Ishikawa (cell line): ENCODE data around the gene RASD1.

Source experiments
- CEBPB ChIP-seq: IDR thresholded peaks from 2 replicates; pipeline ENCODE4 v1.6.1; 2012
- CREB1 ChIP-seq: IDR thresholded peaks from 2 replicates; pipeline ENCODE4 v1.6.1; 2012; ENCODE audit warnings: low read depth
- EGR1 ChIP-seq: IDR thresholded peaks from 2 replicates; pipeline ENCODE4 v1.6.1; 2012
- EP300 ChIP-seq: IDR thresholded peaks from 2 replicates; pipeline ENCODE4 v1.6.1; 2012; ENCODE audit warnings: borderline replicate concordance
- FOXM1 ChIP-seq: IDR thresholded peaks from 2 replicates; pipeline ENCODE4 v1.6.1; 2012; ENCODE audit warnings: low read depth, borderline replicate concordance
- NFIC ChIP-seq: IDR thresholded peaks from 2 replicates; pipeline ENCODE4 v1.6.1; 2012
- RAD21 ChIP-seq: IDR thresholded peaks from 2 replicates; pipeline ENCODE4 v1.6.1; 2012; ENCODE audit warnings: low read depth
- TAF1 ChIP-seq: IDR thresholded peaks from 2 replicates; pipeline ENCODE4 v1.6.1; 2012; ENCODE audit warnings: low read depth, mild to moderate bottlenecking
- TCF12 ChIP-seq: IDR thresholded peaks from 2 replicates; pipeline ENCODE4 v1.6.1; 2012; ENCODE audit warnings: low read depth
- TEAD4 ChIP-seq: IDR thresholded peaks from 2 replicates; pipeline ENCODE4 v1.6.1; 2012
- YY1 ChIP-seq: IDR thresholded peaks from 2 replicates; pipeline ENCODE4 v1.6.1; 2012; ENCODE audit warnings: low read depth
- ZBTB7A ChIP-seq: IDR thresholded peaks from 2 replicates; pipeline ENCODE4 v1.6.1; 2012; ENCODE audit warnings: low read depth
- TF ChIP-seq, protein P1 (sequence below): IDR thresholded peaks from 2 replicates; pipeline ENCODE4 v1.6.1; 2012
- TF ChIP-seq, protein P2 (sequence below): IDR thresholded peaks from 2 replicates; pipeline ENCODE4 v1.6.1; 2012; ENCODE audit warnings: low read depth, mild to moderate bottlenecking
- TF ChIP-seq, protein P3 (sequence below): IDR thresholded peaks from 2 replicates; pipeline ENCODE4 v1.6.1; 2012

RASD1 gene

DNA sequence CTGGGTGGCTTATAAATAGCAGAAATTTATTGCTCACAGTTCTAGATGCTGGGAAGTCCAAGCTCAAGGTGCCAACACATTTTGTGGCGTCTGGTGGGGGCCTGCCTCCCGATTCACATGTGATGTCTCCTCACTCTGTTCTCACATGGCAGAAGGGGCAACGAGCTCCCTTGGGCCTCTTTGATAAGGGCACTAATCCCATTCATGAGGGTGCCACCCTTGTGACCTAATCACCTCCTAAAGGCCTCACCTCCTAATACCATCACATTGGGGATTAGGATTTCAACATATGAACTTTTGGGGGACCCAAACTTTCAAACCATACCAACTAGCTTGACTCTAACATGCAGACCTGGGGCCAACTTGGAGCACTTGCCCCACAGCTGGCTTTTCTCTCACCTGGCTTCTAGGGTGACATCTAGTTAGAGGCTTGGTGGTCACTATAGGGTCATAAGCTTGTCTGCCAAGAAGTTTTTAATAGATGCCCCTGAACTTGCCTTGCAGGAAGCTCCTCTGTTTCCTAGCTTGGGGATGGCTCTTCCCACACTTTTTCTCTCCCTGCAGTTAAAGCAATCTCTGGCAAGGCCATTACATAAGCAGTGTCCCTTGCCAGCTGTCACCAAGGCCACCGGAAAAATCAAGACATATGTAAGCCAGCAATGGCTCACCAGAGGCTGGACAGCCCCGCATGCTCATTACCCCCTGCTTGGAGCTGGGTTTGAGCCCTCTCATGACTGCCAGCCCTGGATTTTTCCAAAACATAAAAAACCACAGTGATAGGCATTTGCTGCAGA lies 27.8 kb downstream of the RASD1 start:
- TF ChIP-seq, protein P1, sequence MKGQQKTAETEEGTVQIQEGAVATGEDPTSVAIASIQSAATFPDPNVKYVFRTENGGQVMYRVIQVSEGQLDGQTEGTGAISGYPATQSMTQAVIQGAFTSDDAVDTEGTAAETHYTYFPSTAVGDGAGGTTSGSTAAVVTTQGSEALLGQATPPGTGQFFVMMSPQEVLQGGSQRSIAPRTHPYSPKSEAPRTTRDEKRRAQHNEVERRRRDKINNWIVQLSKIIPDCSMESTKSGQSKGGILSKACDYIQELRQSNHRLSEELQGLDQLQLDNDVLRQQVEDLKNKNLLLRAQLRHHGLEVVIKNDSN = no peak
- TF ChIP-seq EGR1 = no peak
- no peak for TF ChIP-seq CEBPB
- no peak for TF ChIP-seq TAF1
- TF ChIP-seq FOXM1 = no peak
- no peak for TF ChIP-seq YY1
- TF ChIP-seq RAD21 = no peak
- no peak for TF ChIP-seq TEAD4
- no peak for TF ChIP-seq TCF12
- TF ChIP-seq EP300 = no peak
- TF ChIP-seq ZBTB7A = no peak
- TF ChIP-seq, protein P2, sequence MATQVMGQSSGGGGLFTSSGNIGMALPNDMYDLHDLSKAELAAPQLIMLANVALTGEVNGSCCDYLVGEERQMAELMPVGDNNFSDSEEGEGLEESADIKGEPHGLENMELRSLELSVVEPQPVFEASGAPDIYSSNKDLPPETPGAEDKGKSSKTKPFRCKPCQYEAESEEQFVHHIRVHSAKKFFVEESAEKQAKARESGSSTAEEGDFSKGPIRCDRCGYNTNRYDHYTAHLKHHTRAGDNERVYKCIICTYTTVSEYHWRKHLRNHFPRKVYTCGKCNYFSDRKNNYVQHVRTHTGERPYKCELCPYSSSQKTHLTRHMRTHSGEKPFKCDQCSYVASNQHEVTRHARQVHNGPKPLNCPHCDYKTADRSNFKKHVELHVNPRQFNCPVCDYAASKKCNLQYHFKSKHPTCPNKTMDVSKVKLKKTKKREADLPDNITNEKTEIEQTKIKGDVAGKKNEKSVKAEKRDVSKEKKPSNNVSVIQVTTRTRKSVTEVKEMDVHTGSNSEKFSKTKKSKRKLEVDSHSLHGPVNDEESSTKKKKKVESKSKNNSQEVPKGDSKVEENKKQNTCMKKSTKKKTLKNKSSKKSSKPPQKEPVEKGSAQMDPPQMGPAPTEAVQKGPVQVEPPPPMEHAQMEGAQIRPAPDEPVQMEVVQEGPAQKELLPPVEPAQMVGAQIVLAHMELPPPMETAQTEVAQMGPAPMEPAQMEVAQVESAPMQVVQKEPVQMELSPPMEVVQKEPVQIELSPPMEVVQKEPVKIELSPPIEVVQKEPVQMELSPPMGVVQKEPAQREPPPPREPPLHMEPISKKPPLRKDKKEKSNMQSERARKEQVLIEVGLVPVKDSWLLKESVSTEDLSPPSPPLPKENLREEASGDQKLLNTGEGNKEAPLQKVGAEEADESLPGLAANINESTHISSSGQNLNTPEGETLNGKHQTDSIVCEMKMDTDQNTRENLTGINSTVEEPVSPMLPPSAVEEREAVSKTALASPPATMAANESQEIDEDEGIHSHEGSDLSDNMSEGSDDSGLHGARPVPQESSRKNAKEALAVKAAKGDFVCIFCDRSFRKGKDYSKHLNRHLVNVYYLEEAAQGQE = no peak
- TF ChIP-seq CREB1 = no peak
- TF ChIP-seq, protein P3, sequence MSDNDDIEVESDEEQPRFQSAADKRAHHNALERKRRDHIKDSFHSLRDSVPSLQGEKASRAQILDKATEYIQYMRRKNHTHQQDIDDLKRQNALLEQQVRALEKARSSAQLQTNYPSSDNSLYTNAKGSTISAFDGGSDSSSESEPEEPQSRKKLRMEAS = no peak

DNA sequence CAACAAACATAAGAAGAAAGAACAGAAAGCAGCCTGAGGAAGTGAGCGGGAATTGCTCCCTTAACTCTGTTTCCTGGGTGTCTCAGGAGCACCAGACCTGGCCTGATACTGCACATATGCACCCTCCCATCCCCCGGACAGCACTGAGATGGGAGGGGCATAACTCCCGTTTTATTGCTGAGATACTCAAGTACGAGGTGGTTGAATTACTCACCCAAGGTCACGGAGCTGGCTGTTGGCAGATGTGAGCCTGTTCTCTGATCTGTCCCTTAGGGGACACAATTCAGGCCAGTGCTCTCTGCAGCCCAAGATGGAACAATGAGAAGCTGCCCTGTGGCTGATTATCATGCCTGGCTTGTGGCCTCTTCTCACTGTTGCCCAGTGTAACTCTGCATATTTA lies 28.5 kb downstream of the RASD1 start:
- TF ChIP-seq EP300 (no peak), YY1 (no peak), FOXM1 (no peak), CREB1 (no peak), TAF1 (no peak), EGR1 (no peak), NFIC (no peak), CEBPB (no peak), RAD21 (no peak), TEAD4 (no peak), ZBTB7A (no peak), TCF12 (no peak)
- TF ChIP-seq, protein P3 = no peak
- TF ChIP-seq, protein P2 = no peak
- TF ChIP-seq, protein P1 = no peak

DNA sequence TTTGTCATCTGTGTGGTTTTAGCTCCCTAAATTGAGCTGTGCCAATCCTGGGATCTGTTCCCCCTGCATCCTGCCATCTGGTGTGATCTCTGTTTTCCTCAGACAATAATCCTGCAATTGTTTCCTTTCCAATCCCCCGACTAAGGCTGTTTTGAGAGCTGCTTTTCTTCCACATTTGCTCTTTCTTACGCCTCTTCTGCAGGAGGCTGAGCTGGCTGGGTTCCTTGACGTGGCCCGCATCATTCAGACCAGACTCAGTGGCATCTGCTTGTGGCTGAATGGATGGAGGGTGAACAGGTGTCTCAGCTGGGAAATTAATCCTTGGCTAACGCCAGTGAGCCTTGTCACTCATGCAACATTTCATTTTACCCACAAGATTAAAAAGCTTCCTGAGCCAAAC lies 29.2 kb downstream of the RASD1 start:
- TF ChIP-seq YY1 (no peak), FOXM1 (no peak), EP300 (no peak), CEBPB (no peak), CREB1 (no peak), ZBTB7A (no peak), TAF1 (no peak), TCF12 (no peak), RAD21 (no peak), TEAD4 (no peak)
- TF ChIP-seq, protein P2 = no peak

DNA sequence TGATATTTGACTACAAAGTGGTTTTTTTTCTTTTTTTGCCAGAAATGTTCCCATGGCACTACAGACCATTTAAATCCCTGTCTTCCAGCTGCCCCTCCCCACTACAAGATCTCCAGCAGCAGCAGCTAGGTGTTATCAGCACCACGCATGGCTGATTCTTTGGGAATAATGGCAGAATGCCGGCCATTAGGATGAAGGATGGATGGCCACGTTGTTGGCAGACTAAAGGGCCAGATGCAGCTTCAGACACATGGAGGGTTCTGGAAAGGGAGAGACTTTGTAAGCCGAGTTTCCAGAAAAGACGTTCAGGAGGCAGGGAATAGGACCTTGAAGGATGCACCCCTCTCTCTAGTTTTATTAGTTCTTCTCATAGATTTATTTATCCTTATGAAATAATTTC lies 29.7 kb downstream of the RASD1 start:
- TF ChIP-seq CEBPB (no peak), CREB1 (no peak), RAD21 (no peak), YY1 (no peak), EGR1 (no peak), TAF1 (no peak), EP300 (no peak), NFIC (no peak), TCF12 (no peak), FOXM1 (no peak), ZBTB7A (no peak), TEAD4 (no peak)
- TF ChIP-seq, protein P2 = no peak
- TF ChIP-seq, protein P3 = no peak
- TF ChIP-seq, protein P1 = no peak
